ENCODE data around the gene LMAN2L.

The LMAN2L gene

GRCh38 chr2:96760986-96761832 lies 21.3 kb upstream of the LMAN2L start:
- DNase-seq: peak in 20 of 56 donors; percentile 43 to 77 (median 58)

GRCh38 chr2:96760036-96760985 lies 20.4 kb upstream of the LMAN2L start, which contains the start of gene CNNM4:
CNNM4 (plus strand) TSS chr2:96760902; CDS start chr2:96761000, 98 bp downstream.
- peak in 55 of 56 donors; percentile 26 to 96 (median 89) for DNase-seq

- no peak for DNase-seq
Observed at GRCh38 chr2:96759548-96759947, 19.7 kb upstream of the LMAN2L start.

GRCh38 chr2:96758987-96759386 lies 19.1 kb upstream of the LMAN2L start:
- DNase-seq: no peak

- DNase-seq: no peak
Observed at GRCh38 chr2:96757477-96757860, 17.6 kb upstream of the LMAN2L start.

GRCh38 chr2:96756788-96757476 lies 17.1 kb upstream of the LMAN2L start:
- no peak for DNase-seq

GRCh38 chr2:96754317-96754716 lies 14.5 kb upstream of the LMAN2L start:
- no peak for DNase-seq

GRCh38 chr2:96753661-96754282 lies 13.9 kb upstream of the LMAN2L start:
- DNase-seq: no peak

- no peak for DNase-seq
Observed at GRCh38 chr2:96751800-96752199, 11.9 kb upstream of the LMAN2L start.

GRCh38 chr2:96747061-96747617 lies 7.3 kb upstream of the LMAN2L start:
- no peak for DNase-seq

- no peak for DNase-seq
Observed at GRCh38 chr2:96739076-96739632, 710 bp downstream of the LMAN2L start.

GRCh38 chr2:96737831-96738230 lies 2.0 kb downstream of the LMAN2L start:
- DNase-seq: no peak

GRCh38 chr2:96737251-96737650 lies 2.6 kb downstream of the LMAN2L start:
- DNase-seq: no peak

- DNase-seq: peak in 14 of 56 donors; percentile 1 to 62 (median 20)
Observed at GRCh38 chr2:96734880-96735583, 4.8 kb downstream of the LMAN2L start.

GRCh38 chr2:96733931-96734330 lies 5.9 kb downstream of the LMAN2L start:
- DNase-seq: no peak

GRCh38 chr2:96730212-96730611 lies 9.7 kb downstream of the LMAN2L start:
- DNase-seq: no peak

- no peak for DNase-seq
Observed at GRCh38 chr2:96729748-96730147, 10.1 kb downstream of the LMAN2L start.

- DNase-seq: no peak
Observed at GRCh38 chr2:96727431-96727830, 12.4 kb downstream of the LMAN2L start.

GRCh38 chr2:96726131-96726530 lies 13.7 kb downstream of the LMAN2L start:
- no peak for DNase-seq

- DNase-seq: no peak
Observed at GRCh38 chr2:96716388-96716787, 23.5 kb downstream of the LMAN2L start.

Measured in nucleus accumbens (tissue), 56 donors.